NCI-H2227 (cell line): Measurements from ENCODE around the gene GRK1.
"Not testable (repeated sequence)": the region's sequence is repeated elsewhere in the genome, so short reads cannot be mapped to it uniquely, and the experiment has no call there.

Experiments used
- DNase-seq: peaks from one replicate; lab custom pipeline; 2025; ENCODE audit not compliant: unreplicated experiment; lab: John Stamatoyannopoulos, UW

Gene GRK1

GRCh38 chr13:113666951-113667701 lies at the start of gene GRK1:
GRK1 (plus strand) TSS chr13:113667219; CDS start chr13:113667387, 168 bp downstream.
- no peak for DNase-seq

GRCh38 chr13:113617961-113618360 lies 49.1 kb upstream of the GRK1 start:
- DNase-seq: no peak

- no peak for DNase-seq
These were observed 48.6 kb upstream of the GRK1 start for GRCh38 chr13:113618455-113618854.

- DNase-seq: no peak
These were observed 46.8 kb upstream of the GRK1 start for GRCh38 chr13:113620036-113620796.

GRCh38 chr13:113621046-113621445 lies 46.0 kb upstream of the GRK1 start:
- DNase-seq: no peak

- DNase-seq: not testable (repeated sequence)
These were observed 45.5 kb upstream of the GRK1 start for GRCh38 chr13:113621498-113621897.

- DNase-seq: not testable (repeated sequence)
These were observed 45.0 kb upstream of the GRK1 start for GRCh38 chr13:113621986-113622550.

- no peak for DNase-seq
These were observed 44.1 kb upstream of the GRK1 start for GRCh38 chr13:113622791-113623490.

- DNase-seq: no peak
These were observed 43.4 kb upstream of the GRK1 start for GRCh38 chr13:113623491-113624234.

- no peak for DNase-seq
These were observed 42.8 kb upstream of the GRK1 start for GRCh38 chr13:113624235-113624587.

GRCh38 chr13:113624640-113625304 lies 42.2 kb upstream of the GRK1 start:
- not testable (repeated sequence) for DNase-seq

GRCh38 chr13:113625965-113626721 lies 40.9 kb upstream of the GRK1 start:
- DNase-seq: no peak

GRCh38 chr13:113627136-113627535 lies 39.9 kb upstream of the GRK1 start:
- no peak for DNase-seq

- DNase-seq: no peak
These were observed 38.4 kb upstream of the GRK1 start for GRCh38 chr13:113628291-113629270.

- no peak for DNase-seq
These were observed 37.2 kb upstream of the GRK1 start for GRCh38 chr13:113629866-113630265.

- no peak for DNase-seq
These were observed 36.7 kb upstream of the GRK1 start for GRCh38 chr13:113630296-113630695.

- DNase-seq: no peak
These were observed 36.2 kb upstream of the GRK1 start for GRCh38 chr13:113630804-113631203.

GRCh38 chr13:113631341-113632095 lies 35.5 kb upstream of the GRK1 start:
- DNase-seq: no peak
